ENCODE data around the gene MRPS34.

GRCh38 chr16:1754204-1754603 lies 18.7 kb downstream of the MRPS34 start:
- no peak for TF ChIP-seq CTCF (IDR thresholded peaks at IDR 0.05)
- TF ChIP-seq POLR2A (IDR thresholded peaks at IDR 0.05) = no peak
